ENCODE data around the gene IQSEC3.

DNA sequence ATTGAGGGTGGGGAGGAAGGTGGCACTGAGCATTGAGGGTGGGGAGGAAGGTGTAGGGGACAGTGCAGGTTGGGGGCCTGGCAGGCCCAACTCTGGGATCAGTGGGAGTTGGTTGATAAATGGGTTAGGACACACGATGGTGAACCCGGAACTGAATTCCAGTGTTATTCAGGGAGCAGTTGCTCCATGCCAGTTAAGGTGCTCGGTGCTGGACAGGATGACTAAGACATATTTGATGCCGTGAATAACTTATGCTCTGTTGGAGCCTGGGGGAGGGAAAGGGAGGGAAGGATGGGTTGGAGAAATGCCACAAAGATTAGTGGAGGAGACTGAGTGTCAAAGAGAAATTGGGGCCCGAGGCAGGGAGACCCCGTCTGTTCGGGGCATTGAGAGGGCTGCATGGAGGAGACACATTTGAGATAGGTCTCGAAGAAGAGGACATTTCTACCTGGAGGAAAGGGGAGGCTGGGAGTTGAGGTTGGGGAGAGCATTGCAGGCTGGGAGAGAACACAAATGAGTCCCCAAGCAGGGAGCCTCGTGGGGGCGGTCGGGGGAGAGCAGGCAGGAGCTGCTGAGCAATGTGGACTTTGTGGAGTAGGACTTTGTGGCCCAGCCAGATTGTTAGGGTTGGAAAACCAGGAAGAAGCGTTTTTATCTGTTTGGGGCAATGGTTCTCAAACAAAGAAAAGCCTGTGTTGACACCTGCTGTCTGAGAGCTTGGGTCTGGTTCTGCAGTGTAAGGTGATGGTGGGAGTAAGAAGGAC is 65.3 kb downstream of the IQSEC3 start:
- TF ChIP-seq, protein P1, sequence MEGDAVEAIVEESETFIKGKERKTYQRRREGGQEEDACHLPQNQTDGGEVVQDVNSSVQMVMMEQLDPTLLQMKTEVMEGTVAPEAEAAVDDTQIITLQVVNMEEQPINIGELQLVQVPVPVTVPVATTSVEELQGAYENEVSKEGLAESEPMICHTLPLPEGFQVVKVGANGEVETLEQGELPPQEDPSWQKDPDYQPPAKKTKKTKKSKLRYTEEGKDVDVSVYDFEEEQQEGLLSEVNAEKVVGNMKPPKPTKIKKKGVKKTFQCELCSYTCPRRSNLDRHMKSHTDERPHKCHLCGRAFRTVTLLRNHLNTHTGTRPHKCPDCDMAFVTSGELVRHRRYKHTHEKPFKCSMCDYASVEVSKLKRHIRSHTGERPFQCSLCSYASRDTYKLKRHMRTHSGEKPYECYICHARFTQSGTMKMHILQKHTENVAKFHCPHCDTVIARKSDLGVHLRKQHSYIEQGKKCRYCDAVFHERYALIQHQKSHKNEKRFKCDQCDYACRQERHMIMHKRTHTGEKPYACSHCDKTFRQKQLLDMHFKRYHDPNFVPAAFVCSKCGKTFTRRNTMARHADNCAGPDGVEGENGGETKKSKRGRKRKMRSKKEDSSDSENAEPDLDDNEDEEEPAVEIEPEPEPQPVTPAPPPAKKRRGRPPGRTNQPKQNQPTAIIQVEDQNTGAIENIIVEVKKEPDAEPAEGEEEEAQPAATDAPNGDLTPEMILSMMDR (conservative IDR thresholded peaks at IDR 0.05; ENCODE audit: low read depth, low read length) = no peak
- no peak for TF ChIP-seq EZH2 (IDR thresholded peaks at IDR 0.05; ENCODE audit: borderline replicate concordance, low read depth, low read length, poor library complexity, severe bottlenecking)

Measured in A673 (cell line).